HL-60 (cell line): ENCODE measurements around the gene HNF4A.

Experiments used
- CTCF ChIP-seq: IDR thresholded peaks from one replicate; pipeline ENCODE4 v1.5.1; 2011; ENCODE audit warnings: low read length, control low read depth, inconsistent platforms; ENCODE audit not compliant: insufficient read depth
- POLR2AphosphoS5 ChIP-seq: IDR thresholded peaks from 2 replicates; pipeline ENCODE4 v1.6.1; 2012; ENCODE audit warnings: low read depth
- SPI1 ChIP-seq: IDR thresholded peaks from 2 replicates; pipeline ENCODE4 v1.6.1; 2012; ENCODE audit warnings: low read depth, mild to moderate bottlenecking, borderline replicate concordance

GRCh38 chr20:44406572-44407137, 51.2 kb downstream of the HNF4A start:
- TF ChIP-seq CTCF (no peak), POLR2AphosphoS5 (no peak), SPI1 (no peak)
